ENCODE measurements around the gene CPA4.
A peak's percentile ranks its signal among the peaks of the same experiment; 100 is the strongest.

The CPA4 gene

GRCh38 chr7:130272381-130273080 is 20.4 kb upstream of the CPA4 start:
- TF ChIP-seq CTCF (conservative IDR thresholded peaks at IDR 0.05; ENCODE audit: low read depth, low read length): no peak
- H3K4me3 ChIP-seq (ENCODE audit: low read length): no peak overlapping the region
- DNase-seq (ENCODE audit: low read depth): no peak

- DNase-seq (ENCODE audit: low read depth): no peak
- H3K4me3 ChIP-seq (ENCODE audit: low read length): peak overlapping the region; percentile 5
- no peak for TF ChIP-seq CTCF (conservative IDR thresholded peaks at IDR 0.05; ENCODE audit: low read depth, low read length)
These were observed 19.7 kb upstream of the CPA4 start for GRCh38 chr7:130273081-130273932.

GRCh38 chr7:130273933-130274255 is 19.1 kb upstream of the CPA4 start:
- no peak for DNase-seq (ENCODE audit: low read depth)
- H3K4me3 ChIP-seq (ENCODE audit: low read length): no peak overlapping the region
- no peak for TF ChIP-seq CTCF (conservative IDR thresholded peaks at IDR 0.05; ENCODE audit: low read depth, low read length)

GRCh38 chr7:130274296-130274695 is 18.7 kb upstream of the CPA4 start:
- DNase-seq (ENCODE audit: low read depth): no peak
- no peak overlapping the region for H3K4me3 ChIP-seq (ENCODE audit: low read length)
- TF ChIP-seq CTCF (conservative IDR thresholded peaks at IDR 0.05; ENCODE audit: low read depth, low read length): no peak

GRCh38 chr7:130274983-130275591 is 17.9 kb upstream of the CPA4 start:
- H3K4me3 ChIP-seq (ENCODE audit: low read length): no peak overlapping the region

GRCh38 chr7:130275826-130276297 is 17.1 kb upstream of the CPA4 start:
- no peak for TF ChIP-seq CTCF (conservative IDR thresholded peaks at IDR 0.05; ENCODE audit: low read depth, low read length)
- no peak overlapping the region for H3K4me3 ChIP-seq (ENCODE audit: low read length)
- DNase-seq (ENCODE audit: low read depth): peak; percentile 68

More at GRCh38 chr7:130274983-130275591, 17.9 kb upstream of the CPA4 start:
- DNase-seq (ENCODE audit: low read depth): no peak
- no peak for TF ChIP-seq CTCF (conservative IDR thresholded peaks at IDR 0.05; ENCODE audit: low read depth, low read length)

Measured in retinal pigment epithelial cell (primary cell).